OCI-LY1 (cell line): ENCODE data around the gene FOSB.

Experiments used
- CTCF ChIP-seq: fragments of 200-600 bp; sonication (generic), shearing (Covaris generic); IDR thresholded peaks from 2 replicates; pipeline ENCODE4 v1.5.1; 2017; ENCODE audit warnings: mild to moderate bottlenecking, antibody characterized with exemption, low read length, moderate library complexity, mixed read lengths
- EZH2 ChIP-seq: fragments of 200-600 bp; sonication (generic), shearing (Covaris generic); IDR thresholded peaks from 2 replicates; pipeline ENCODE4 v1.8.0; 2017; ENCODE audit warnings: borderline replicate concordance, mixed run types, mild to moderate bottlenecking, antibody characterized with exemption, low read length, moderate library complexity, mixed read lengths

GRCh38 chr19:45420356-45420755 lies 47.4 kb upstream of the FOSB start:
- TF ChIP-seq EZH2 (no peak), CTCF (no peak)
